ENCODE results near the gene SAMD8.

SAMD8 gene

GRCh38 chr10:75097666-75098285, 13.7 kb upstream of the SAMD8 start:
- H3K4me1 Mint-ChIP-seq, result peaks cover 19% of the 10 kb centered on the region
- no peak overlapping the region for H3K4me3 Mint-ChIP-seq
- H3K27ac Mint-ChIP-seq, result no peak overlapping the region
- TF ChIP-seq, protein P1, sequence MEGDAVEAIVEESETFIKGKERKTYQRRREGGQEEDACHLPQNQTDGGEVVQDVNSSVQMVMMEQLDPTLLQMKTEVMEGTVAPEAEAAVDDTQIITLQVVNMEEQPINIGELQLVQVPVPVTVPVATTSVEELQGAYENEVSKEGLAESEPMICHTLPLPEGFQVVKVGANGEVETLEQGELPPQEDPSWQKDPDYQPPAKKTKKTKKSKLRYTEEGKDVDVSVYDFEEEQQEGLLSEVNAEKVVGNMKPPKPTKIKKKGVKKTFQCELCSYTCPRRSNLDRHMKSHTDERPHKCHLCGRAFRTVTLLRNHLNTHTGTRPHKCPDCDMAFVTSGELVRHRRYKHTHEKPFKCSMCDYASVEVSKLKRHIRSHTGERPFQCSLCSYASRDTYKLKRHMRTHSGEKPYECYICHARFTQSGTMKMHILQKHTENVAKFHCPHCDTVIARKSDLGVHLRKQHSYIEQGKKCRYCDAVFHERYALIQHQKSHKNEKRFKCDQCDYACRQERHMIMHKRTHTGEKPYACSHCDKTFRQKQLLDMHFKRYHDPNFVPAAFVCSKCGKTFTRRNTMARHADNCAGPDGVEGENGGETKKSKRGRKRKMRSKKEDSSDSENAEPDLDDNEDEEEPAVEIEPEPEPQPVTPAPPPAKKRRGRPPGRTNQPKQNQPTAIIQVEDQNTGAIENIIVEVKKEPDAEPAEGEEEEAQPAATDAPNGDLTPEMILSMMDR (IDR thresholded peaks at IDR 0.05), result peak; percentile 17
- DNase-seq, result no peak
- no peaks in the 10 kb centered on the region for H3K36me3 Mint-ChIP-seq (ENCODE audit: low read depth)
- H3K27me3 Mint-ChIP-seq (ENCODE audit: low read depth, poor library complexity), result peaks cover 15% of the 10 kb centered on the region
- H3K9me3 Mint-ChIP-seq, result no peaks in the 10 kb centered on the region

- Mint-ChIP-seq H3K36me3 (ENCODE audit: low read depth) (no peaks in the 10 kb centered on the region), H3K27me3 (ENCODE audit: low read depth, poor library complexity) (peaks cover 7% of the 10 kb centered on the region), H3K27ac (no peak overlapping the region), H3K4me1 (peaks cover 19% of the 10 kb centered on the region), H3K4me3 (no peak overlapping the region), H3K9me3 (no peaks in the 10 kb centered on the region)
- no peak for DNase-seq
- TF ChIP-seq, protein P1 (IDR thresholded peaks at IDR 0.05), result no peak
Observed at GRCh38 chr10:75098902-75099673, 12.4 kb upstream of the SAMD8 start.

DNA sequence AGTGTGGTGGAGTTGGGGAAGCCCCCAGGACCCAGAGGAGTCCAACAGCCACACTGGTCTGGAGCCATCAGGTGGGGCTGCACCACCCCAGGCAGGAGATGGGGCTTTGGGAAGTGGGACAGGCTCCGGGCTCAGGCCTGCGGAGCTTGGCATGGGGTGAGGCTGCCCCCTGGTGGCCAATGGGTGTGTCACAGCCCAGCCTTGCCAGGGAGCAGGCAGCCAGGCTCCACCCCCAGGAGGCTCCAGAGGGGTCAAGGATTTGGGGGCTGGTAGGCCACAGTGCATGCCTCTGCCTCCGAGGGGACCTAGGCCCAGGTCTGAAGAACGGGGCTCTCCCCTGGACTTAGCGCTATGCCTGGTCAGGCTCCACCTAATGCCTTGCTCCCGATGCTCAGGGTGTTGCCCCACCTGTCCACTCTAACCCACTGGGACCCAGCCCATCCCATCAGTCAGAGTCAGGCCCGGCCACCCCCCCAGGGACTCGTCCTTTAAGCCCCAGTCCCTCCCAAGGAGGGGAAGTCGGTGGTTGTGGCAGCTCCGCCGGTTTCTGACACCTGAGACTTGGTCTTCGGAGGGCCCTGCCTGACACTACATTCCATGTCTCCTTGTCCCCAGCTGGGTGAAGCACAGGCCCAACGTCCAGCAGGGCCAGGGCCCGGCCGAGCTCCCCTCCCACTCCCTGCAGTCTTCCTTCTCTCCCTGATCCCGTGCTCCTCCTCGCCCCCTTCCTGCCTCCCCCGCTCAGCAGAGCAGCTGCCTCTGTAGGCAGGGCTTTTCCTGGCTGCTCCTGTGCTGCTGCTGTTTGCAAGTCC, 11.3 kb upstream of the SAMD8 start:
- TF ChIP-seq, protein P1 (IDR thresholded peaks at IDR 0.05), result peak; percentile 99
- H3K27ac Mint-ChIP-seq, result no peak overlapping the region
- no peaks in the 10 kb centered on the region for H3K9me3 Mint-ChIP-seq
- peak overlapping the region; percentile 53 for H3K4me3 Mint-ChIP-seq
- peaks cover 7% of the 10 kb centered on the region for H3K27me3 Mint-ChIP-seq (ENCODE audit: low read depth, poor library complexity)
- no peaks in the 10 kb centered on the region for H3K36me3 Mint-ChIP-seq (ENCODE audit: low read depth)
- DNase-seq, result peak; percentile 96
- H3K4me1 Mint-ChIP-seq, result peaks cover 19% of the 10 kb centered on the region

- TF ChIP-seq, protein P1 (IDR thresholded peaks at IDR 0.05), result no peak
- Mint-ChIP-seq H3K27ac (no peak overlapping the region), H3K27me3 (ENCODE audit: low read depth, poor library complexity) (peaks cover 4% of the 10 kb centered on the region), H3K4me3 (peak overlapping the region; percentile 53), H3K36me3 (ENCODE audit: low read depth) (no peaks in the 10 kb centered on the region), H3K4me1 (peaks cover 19% of the 10 kb centered on the region), H3K9me3 (no peaks in the 10 kb centered on the region)
- no peak for DNase-seq
Observed at GRCh38 chr10:75100764-75101291, 10.6 kb upstream of the SAMD8 start.

- Mint-ChIP-seq H3K36me3 (ENCODE audit: low read depth) (no peaks in the 10 kb centered on the region), H3K9me3 (no peaks in the 10 kb centered on the region), H3K4me3 (no peak overlapping the region), H3K27me3 (ENCODE audit: low read depth, poor library complexity) (peaks cover 4% of the 10 kb centered on the region), H3K27ac (peak overlapping the region; percentile 84), H3K4me1 (peaks cover 26% of the 10 kb centered on the region)
- DNase-seq, result no peak
- TF ChIP-seq, protein P1 (IDR thresholded peaks at IDR 0.05), result no peak
Observed at GRCh38 chr10:75101416-75102251, 9.8 kb upstream of the SAMD8 start.
